ENCODE data around the gene LRRC8E.

The LRRC8E gene

DNA sequence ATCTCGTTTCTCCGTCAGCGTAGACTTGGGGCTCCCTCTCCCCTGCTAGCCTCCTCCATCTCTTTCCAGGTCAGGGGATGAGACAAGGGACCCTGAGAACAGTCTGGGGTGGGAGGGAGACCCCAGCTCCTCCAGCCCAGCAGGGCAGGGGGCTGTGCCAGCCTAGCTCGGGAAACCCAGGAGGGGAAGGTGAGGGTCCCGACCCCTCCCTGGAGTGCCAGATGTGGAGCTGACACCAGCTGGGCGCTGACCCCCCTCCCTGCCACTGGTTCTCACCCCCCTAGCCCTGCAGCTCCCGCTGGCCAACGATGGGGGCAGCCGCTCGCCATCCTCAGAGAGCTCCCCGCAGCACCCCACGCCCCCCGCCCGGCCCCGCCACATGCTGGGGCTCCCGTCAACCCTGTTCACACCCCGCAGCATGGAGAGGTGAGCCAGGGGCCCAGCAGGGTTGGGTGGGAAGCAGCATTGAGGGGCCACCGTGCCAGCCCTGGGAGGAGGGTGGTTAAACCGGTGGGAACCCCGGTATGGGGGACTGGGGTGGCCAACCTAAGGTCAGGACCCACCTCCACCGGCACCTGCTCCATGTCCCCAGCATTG, 21.3 kb downstream of the LRRC8E start:
- no peak overlapping the region for H3K4me3 ChIP-seq (ENCODE audit: low read depth, low read length)
- no peak for DNase-seq (ENCODE audit: low read depth)
- TF ChIP-seq, protein P1, sequence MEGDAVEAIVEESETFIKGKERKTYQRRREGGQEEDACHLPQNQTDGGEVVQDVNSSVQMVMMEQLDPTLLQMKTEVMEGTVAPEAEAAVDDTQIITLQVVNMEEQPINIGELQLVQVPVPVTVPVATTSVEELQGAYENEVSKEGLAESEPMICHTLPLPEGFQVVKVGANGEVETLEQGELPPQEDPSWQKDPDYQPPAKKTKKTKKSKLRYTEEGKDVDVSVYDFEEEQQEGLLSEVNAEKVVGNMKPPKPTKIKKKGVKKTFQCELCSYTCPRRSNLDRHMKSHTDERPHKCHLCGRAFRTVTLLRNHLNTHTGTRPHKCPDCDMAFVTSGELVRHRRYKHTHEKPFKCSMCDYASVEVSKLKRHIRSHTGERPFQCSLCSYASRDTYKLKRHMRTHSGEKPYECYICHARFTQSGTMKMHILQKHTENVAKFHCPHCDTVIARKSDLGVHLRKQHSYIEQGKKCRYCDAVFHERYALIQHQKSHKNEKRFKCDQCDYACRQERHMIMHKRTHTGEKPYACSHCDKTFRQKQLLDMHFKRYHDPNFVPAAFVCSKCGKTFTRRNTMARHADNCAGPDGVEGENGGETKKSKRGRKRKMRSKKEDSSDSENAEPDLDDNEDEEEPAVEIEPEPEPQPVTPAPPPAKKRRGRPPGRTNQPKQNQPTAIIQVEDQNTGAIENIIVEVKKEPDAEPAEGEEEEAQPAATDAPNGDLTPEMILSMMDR (IDR thresholded peaks at IDR 0.05; ENCODE audit: low read depth, low read length, missing control alignments): no peak

DNA sequence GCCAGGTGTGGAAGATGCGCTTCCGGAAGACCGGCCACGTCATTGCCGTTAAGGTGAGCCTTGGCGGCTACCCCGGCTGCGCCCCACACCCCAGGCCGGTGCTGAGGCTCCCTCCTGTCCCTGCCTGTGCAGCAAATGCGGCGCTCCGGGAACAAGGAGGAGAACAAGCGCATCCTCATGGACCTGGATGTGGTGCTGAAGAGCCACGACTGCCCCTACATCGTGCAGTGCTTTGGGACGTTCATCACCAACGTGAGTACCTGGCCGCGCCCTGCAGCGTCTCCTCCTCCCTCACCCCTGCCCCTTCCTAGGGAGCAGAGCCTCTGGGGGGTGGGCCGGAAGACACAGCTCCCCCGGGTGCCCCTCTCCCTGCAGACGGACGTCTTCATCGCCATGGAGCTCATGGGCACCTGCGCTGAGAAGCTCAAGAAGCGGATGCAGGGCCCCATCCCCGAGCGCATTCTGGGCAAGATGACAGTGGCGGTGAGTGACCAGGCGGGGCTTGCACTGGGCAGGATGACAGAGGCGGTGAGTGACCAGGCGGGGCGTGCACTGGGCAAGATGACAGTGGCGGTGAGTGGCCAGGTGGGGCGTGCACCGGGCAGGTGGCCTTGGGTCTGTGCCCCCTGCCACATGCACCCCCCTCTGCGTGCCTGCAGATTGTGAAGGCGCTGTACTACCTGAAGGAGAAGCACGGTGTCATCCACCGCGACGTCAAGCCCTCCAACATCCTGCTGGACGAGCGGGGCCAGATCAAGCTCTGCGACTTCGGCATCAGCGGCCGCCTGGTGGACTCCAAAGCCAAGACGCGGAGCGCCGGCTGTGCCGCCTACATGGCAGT, 22.2 kb downstream of the LRRC8E start:
- no peak for DNase-seq (ENCODE audit: low read depth)
- TF ChIP-seq, protein P1 (IDR thresholded peaks at IDR 0.05; ENCODE audit: low read depth, low read length, missing control alignments): no peak
- no peak overlapping the region for H3K4me3 ChIP-seq (ENCODE audit: low read depth, low read length)

DNA sequence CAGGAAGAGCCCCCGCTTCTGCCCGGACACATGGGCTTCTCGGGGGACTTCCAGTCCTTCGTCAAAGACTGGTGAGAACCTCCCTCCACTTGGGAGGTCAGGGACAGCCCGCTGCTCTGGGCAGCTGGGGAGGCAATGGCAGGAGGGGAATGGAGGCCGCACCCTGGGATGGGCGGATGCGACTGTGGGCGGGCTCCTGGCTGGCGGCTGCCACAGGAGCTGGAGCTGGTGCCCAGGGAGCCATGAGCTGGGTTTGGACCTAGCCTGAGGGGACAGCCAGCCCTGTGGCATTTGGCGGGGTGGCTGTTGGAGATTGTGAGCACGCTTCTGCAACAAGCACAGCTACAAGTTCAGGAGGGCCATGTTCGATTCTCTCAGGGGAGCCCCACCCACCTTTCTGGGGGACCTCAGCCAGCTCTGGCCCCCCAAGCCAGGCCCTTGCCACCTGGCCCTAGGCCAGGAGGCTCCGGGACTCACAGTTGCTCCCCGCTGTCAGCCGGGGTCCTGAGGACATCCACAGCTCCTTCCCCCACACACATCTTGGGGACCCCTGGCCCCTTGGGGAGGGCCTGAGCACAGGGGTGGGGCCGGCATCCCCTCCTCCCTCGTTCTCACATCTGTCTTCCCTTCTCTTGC, 23.3 kb downstream of the LRRC8E start:
- DNase-seq (ENCODE audit: low read depth): no peak
- TF ChIP-seq, protein P1 (IDR thresholded peaks at IDR 0.05; ENCODE audit: low read depth, low read length, missing control alignments): no peak
- no peak overlapping the region for H3K4me3 ChIP-seq (ENCODE audit: low read depth, low read length)

DNA sequence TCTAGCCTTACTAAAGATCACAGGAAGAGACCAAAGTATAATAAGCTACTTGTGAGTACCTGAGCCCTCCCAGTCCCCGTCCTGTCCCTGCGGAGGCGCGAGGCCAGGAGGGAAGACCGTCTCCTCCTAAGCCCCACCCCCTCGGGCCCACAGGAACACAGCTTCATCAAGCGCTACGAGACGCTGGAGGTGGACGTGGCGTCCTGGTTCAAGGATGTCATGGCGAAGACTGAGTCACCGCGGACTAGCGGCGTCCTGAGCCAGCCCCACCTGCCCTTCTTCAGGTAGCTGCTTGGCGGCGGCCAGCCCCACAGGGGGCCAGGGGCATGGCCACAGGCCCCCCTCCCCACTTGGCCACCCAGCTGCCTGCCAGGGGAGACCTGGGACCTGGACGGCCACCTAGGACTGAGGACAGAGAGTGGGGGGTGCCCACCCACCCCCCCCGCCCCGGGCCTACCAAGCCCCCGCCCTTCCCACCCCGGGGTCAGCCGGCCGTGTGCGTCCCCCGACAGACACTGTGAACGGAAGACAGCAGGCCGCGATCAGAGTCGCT, 23.9 kb downstream of the LRRC8E start:
- H3K4me3 ChIP-seq (ENCODE audit: low read depth, low read length): no peak overlapping the region
- TF ChIP-seq, protein P1 (IDR thresholded peaks at IDR 0.05; ENCODE audit: low read depth, low read length, missing control alignments): no peak
- no peak for DNase-seq (ENCODE audit: low read depth)

DNA sequence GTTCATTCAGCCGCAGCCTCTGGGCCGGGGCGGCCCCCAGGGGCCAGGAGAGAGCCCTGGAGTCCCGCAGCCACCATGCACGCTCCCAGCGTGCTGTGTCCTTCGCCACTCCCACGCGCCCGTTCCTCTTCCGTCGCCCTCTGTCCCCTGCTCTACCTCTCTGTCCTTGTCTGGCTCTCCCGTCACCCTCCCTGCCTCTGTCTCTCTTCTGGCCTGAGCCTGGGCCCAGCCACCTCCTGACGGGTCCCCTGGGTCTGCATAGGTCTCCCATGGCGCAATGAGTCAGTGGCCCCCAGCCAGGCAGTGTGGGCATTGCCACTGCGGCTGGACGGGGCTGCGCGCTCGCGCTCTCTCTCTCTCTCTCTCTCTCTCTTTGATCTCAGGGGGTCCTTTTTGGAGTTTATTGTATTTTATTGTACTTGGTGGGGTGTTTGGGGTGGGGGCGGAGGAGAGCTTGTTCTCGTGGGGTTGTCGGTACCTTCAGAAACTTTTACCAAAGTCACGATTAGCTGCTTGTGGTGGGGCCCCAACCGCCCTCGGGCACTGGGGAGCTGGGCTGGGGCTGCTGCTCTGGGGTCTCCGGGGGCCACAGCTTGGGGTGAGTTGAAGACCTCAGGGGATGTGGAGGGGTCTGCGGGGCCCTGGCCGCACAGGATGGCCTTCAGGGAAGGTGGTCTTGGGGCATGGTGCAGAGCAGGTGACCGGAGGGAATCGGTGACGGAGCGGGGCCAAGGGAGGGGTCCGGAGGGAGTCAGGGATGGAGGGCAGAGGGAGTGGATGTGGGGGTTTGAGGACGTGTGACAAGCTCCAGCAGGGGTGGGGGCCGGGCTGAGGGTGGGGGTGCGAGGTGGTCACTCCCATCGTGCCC, 24.6 kb downstream of the LRRC8E start:
- no peak overlapping the region for H3K4me3 ChIP-seq (ENCODE audit: low read depth, low read length)
- no peak for DNase-seq (ENCODE audit: low read depth)
- TF ChIP-seq, protein P1 (IDR thresholded peaks at IDR 0.05; ENCODE audit: low read depth, low read length, missing control alignments): no peak

DNA sequence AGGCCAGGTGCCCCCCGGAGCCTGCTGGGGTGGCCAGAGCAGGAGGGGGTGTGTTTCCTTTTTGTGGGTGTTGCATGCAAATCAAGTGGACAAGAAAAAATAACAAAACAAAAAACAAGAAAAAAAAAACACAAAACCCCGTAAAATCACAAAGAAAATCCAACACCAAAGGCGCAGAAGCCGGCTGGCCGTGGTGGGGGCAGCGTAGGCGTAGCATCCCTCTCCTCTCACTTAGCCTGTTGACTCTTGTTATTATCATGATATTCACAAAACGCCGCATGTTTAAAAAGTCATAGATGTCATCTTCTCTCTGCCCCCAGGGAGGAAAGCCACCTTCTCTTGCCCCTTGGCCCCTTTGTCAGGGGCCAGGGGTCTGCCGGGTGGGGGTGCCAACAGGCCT, 25.3 kb downstream of the LRRC8E start:
- H3K4me3 ChIP-seq (ENCODE audit: low read depth, low read length): no peak overlapping the region
- no peak for DNase-seq (ENCODE audit: low read depth)
- TF ChIP-seq, protein P1 (IDR thresholded peaks at IDR 0.05; ENCODE audit: low read depth, low read length, missing control alignments): no peak

All from GM12864 (cell line).